ENCODE results near the gene EFCAB13.

Gene EFCAB13

GRCh38 chr17:47292206-47292605 is 31.5 kb upstream of the EFCAB13 start:
- DNase-seq, result no peak

DNA sequence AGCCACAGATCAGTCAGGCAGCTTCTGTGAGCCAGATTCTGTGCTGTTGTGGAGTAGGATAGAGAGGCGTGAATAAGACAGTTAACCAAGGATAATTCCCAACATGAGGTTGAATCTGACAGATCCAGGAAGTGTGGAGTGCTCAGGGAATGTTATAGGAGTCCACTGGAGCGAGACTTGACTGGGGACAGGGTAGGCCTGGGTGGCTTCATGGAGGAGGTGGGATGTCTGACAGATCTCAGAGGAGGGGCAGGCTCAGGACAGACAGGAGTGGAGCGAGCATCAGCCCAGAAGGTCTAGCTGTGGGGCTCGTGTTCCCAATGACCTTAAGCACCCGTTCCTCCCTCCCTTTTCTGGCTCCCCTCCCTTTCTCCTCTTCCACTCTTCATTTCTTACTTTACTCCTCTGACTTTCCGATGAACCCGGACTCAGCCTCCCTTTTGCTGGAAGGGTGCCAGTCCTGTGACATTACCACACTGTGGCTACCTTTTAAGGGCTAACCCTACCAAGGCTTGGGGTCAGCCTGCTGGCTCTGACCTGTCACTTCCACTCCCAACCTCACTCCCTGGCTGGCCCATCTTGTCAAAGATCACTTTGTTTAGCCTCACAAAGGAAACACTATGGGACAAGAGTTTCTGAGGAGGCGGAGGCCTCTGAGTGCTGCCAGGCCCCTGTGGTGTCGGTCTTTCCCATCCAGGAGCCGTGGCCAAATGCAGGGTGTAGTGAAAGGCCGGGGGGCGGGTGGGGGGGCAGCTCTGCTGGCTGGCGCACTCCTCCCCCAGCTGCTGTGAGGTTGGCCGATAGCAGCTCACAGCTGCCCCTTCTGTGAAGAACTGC is 28.5 kb upstream of the EFCAB13 start:
- no peak for DNase-seq

- no peak for DNase-seq
Measured at GRCh38 chr17:47295874-47296255, 27.9 kb upstream of the EFCAB13 start.

DNA sequence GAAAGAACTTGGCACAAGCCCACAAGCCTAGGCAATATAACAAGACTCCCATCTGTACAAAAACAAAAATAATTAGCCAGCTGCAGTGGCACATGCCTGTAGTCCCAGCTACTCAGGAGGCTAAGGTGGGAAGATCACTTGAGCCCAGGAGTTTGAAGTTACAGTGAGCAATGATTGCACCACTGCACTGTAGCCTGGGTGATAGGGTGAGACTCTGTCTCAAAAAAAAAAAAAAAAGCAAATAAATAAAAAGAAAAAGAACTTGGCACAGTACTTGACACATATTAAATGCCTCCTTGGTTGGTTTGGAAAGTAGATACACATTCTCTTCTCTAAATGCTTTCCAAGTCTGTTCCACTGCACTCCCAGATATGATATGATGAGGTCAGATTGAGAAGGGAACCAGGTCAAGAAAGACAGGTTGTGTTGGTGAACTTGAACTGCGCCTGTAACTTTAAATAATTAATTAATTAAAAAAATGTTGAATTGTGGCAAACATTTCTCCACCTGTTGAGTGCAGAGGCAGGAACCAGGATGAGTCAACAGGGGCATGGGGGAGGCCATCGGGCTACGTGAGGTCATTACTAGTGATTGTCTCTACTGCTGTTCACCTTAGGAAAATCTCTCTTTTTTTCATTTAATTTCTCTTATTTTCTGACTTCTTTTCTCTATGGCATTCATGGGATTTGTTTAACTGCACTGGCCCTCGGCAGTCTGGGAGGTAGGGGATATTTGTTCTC is 25.9 kb upstream of the EFCAB13 start:
- no peak for DNase-seq

GRCh38 chr17:47298712-47299111 is 25.0 kb upstream of the EFCAB13 start:
- DNase-seq, result no peak

- no peak for DNase-seq
Measured at GRCh38 chr17:47299239-47299910, 24.4 kb upstream of the EFCAB13 start.

DNA sequence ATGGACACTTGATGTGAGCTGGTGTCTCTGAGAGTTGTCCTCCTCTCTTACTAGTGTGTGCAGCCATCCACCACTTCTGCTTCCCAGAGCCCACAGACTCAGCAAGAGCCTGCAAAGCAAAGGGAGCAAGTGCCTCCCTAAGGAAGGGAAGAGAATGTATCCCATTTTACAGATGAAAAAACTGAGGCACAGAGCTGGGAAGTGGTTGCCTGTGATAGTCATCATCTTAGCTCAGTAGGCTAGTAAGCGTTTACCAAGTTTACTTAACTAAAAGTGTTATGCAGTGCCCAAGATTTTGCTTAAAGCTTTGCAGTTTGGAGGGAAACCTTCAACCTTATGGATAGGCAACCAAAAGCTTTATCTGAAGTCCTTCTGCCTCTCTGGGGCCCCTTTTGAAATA is 23.0 kb upstream of the EFCAB13 start:
- no peak for DNase-seq

GRCh38 chr17:47301161-47301560 is 22.6 kb upstream of the EFCAB13 start:
- peak; percentile 11 for DNase-seq

GRCh38 chr17:47301831-47302230 is 21.9 kb upstream of the EFCAB13 start:
- DNase-seq, result no peak

- DNase-seq, result no peak
Measured at GRCh38 chr17:47304186-47304585, 19.6 kb upstream of the EFCAB13 start.

- no peak for DNase-seq
Measured at GRCh38 chr17:47305302-47305923, 18.3 kb upstream of the EFCAB13 start.

DNA sequence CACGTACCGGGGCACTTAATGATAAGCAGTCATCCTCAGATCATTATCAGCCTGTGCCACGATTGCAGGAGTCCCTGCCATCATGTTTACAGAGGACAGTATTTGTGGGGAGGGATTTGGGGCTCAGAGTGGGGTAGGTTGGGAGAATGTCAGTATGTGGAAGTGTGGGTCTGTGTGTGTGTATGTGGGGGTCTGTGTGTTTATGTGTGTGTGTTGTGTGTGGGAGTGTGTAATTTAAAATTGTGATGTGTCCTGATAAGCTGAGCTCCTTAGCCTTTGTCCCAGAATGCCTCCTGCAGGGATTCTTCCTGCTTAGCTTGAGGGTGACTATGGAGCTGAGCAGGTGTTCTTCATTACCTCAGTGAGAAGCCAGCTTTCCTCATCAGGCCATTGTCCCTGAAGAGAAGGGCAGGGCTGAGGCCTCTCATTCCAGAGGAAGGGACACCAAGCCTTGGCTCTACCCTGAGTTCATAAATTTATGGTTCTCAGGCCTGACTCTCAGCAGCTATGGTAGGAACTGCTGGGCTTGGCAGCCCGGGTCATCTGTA is 13.5 kb upstream of the EFCAB13 start:
- no peak for DNase-seq

- no peak for DNase-seq
Measured at GRCh38 chr17:47311420-47311819, 12.3 kb upstream of the EFCAB13 start.

GRCh38 chr17:47315451-47316266 is 8.1 kb upstream of the EFCAB13 start:
- peak; percentile 21 for DNase-seq

DNA sequence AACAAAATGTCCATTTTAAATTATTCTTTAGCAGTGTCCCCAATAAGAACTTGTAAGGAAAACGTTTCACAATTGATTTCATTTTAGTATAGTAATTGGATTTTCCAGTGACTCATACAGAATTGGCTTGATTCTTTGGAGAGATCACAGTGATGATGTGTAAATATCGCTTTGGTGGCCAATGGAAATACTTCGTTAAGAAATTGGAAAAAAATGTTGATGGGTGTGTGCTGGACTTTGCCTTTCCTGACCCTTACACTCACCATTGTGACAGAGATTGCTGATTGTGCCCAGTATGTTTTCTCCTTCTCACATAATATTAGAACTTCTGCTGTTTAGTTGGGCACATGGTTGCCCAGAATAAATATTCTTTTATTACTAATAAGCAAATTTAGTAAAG is 7.4 kb upstream of the EFCAB13 start:
- DNase-seq, result no peak

DNA sequence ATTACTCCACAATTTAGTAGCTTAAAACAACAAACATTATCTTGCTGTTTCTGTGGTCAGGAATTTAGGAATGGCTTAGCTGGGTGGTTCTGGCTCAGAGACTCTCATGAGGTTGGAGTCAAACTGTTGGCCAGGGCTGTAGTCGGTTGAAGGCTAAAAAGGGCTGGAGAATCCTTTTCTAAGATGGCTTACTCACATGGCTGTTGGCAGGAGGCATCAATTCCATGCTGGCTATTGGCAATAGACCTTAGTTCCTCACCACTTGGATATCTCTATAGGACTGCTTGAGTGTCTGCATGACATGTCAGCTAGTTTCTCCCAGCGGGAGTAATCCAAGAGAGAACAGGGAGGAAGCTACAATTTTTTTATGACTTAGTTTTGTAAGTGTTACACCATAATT is 6.6 kb upstream of the EFCAB13 start:
- DNase-seq, result no peak

GRCh38 chr17:47318197-47318918 is 5.4 kb upstream of the EFCAB13 start:
- DNase-seq, result no peak

- DNase-seq, result no peak
Measured at GRCh38 chr17:47320879-47321502, 2.8 kb upstream of the EFCAB13 start.

- peak; percentile 53 for DNase-seq
Measured at GRCh38 chr17:47324224-47325020, 667 bp downstream of the EFCAB13 start.

- DNase-seq, result no peak
Measured at GRCh38 chr17:47325176-47325575, 1.4 kb downstream of the EFCAB13 start.

Measured in stimulated activated CD4-positive, alpha-beta T cell treated with anti-CD3 and anti-CD28 coated beads, Interleukin-1b, Interleukin-23, amount 100 ng/mL, for 48 hours (primary cell).